ENCODE data around the gene AFG1L.

GRCh38 chr6:108455688-108456087 lies 160.8 kb downstream of the AFG1L start:
- TF ChIP-seq CTCF (IDR thresholded peaks at IDR 0.05), result no peak
- TF ChIP-seq POLR2A (IDR thresholded peaks at IDR 0.05), result no peak
